Loucy (cell line): ENCODE measurements around the gene LTBR.

Experiments used
- CTCF ChIP-seq: fragments of 200-600 bp; sonication (generic); conservative IDR thresholded peaks from 2 replicates; pipeline ENCODE4 v1.5.1; 2014; ENCODE audit warnings: mild to moderate bottlenecking, antibody characterized with exemption, low read length
- EZH2phosphoT487 ChIP-seq: fragments of 200-600 bp; IDR thresholded peaks from 2 replicates; pipeline ENCODE4 v1.6.1; 2018; ENCODE audit warnings: antibody characterized with exemption, mild to moderate bottlenecking, moderate library complexity, borderline replicate concordance

- TF ChIP-seq CTCF: no peak
- no peak for TF ChIP-seq EZH2phosphoT487
Measured at GRCh38 chr12:6368906-6369525, 14.9 kb upstream of the LTBR start.
